ENCODE data around the gene TENM4. TPM values are rescaled to one million over a fixed set of nuclear protein-coding genes. Genes with fewer than 3 reads are reported as not detected.
"Not testable (repeated sequence)": the region's sequence is repeated elsewhere in the genome, so short reads cannot be mapped to it uniquely, and the experiment has no call there.

The TENM4 gene
- total RNA-seq, 2 experiments from 2014 or later, result not detected

DNA sequence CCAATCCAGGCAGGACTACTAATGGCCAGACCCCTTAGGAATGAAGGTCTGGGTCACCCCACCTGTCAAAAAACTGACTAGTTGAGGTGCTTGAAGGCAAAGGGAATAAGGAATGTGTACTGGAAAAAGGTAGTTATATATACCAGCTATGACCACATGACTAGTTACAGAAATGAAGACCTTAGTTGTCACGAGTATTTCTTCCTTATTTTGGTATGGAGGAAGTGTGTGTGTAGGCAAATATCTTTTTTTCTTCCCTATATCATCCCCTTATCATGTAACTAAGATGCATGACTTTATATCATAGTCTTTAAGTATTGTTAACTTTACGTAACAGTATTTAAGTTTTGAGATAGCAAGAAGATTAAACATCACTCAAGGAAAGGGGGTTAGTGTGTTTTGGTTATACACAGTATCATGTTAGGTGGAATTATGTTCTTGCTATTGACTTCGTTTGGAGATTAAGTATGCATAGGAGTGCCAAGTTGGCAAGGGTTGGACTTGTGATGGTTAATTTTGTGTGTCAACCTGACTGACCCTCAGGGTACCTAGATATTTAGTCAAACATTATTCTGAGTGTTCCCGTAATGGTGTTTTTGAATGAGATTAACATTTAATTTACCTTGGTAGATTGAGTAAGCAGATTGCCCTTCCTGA lies 828.0 kb downstream of the TENM4 start:
- H3K27me3 Mint-ChIP-seq, result peaks cover 3% of the 10 kb centered on the region
- no peaks in the 10 kb centered on the region for H3K36me3 Mint-ChIP-seq (ENCODE audit: low read depth)
- DNase-seq, result no peak
- TF ChIP-seq, protein P1, sequence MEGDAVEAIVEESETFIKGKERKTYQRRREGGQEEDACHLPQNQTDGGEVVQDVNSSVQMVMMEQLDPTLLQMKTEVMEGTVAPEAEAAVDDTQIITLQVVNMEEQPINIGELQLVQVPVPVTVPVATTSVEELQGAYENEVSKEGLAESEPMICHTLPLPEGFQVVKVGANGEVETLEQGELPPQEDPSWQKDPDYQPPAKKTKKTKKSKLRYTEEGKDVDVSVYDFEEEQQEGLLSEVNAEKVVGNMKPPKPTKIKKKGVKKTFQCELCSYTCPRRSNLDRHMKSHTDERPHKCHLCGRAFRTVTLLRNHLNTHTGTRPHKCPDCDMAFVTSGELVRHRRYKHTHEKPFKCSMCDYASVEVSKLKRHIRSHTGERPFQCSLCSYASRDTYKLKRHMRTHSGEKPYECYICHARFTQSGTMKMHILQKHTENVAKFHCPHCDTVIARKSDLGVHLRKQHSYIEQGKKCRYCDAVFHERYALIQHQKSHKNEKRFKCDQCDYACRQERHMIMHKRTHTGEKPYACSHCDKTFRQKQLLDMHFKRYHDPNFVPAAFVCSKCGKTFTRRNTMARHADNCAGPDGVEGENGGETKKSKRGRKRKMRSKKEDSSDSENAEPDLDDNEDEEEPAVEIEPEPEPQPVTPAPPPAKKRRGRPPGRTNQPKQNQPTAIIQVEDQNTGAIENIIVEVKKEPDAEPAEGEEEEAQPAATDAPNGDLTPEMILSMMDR (IDR thresholded peaks at IDR 0.05), result no peak
- H3K4me3 Mint-ChIP-seq, result no peak overlapping the region
- ChIA-PET CTCF (no interaction called here), POLR2A (no interaction called here)
- intact Hi-C loops (cut with micrococcal nuclease), result no loop called here
- no peaks in the 10 kb centered on the region for H3K9me3 Mint-ChIP-seq
- no peak for ATAC-seq
- no peak overlapping the region for H3K27ac Mint-ChIP-seq
- no peaks in the 10 kb centered on the region for H3K4me1 Mint-ChIP-seq (ENCODE audit: low read depth)

DNA sequence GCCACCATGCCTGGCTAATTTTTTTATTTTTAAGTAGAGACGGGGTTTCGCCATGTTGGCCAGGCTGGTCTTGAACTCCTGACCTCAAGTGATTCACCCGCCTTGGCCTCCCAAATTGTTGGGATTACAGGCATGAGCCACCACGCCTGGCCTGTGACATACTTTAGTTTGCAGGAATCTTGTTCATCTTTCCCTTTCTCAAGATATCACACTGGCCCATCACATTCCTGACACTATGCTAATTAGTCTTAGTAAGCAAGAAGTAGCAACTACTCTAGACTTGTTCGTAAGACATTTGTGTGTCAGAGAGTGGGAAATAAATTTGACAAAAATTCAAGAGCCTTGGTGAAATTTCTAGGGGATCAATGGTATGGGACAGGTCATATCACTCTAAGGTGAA lies 831.5 kb downstream of the TENM4 start:
- intact Hi-C loops (cut with micrococcal nuclease); H3K9me3 Mint-ChIP-seq; CTCF ChIA-PET; H3K27me3 Mint-ChIP-seq; H3K4me1 Mint-ChIP-seq (ENCODE audit: low read depth); H3K4me3 Mint-ChIP-seq; ATAC-seq; DNase-seq; H3K36me3 Mint-ChIP-seq (ENCODE audit: low read depth); POLR2A ChIA-PET; H3K27ac Mint-ChIP-seq: not testable (repeated sequence)

DNA sequence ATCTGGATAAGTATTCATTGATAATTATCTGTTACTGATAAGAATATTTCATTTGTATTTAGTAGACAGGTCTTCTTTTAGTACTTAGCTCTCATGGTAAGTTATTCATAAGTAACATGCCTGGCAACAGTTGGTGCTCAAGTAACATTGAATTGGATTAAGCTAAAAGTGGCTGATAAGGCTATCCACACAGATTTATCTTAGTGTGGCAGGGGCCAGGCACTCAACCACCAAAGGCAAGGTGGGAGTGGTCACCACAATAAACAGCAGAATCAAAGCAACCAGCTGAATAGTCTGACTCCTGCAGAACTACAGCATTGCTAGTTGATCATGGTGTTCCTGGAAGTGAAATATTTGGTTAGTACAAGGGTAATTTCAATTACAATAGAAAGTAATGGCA lies 833.1 kb downstream of the TENM4 start:
- intact Hi-C loops (cut with micrococcal nuclease), result no loop called here
- POLR2A ChIA-PET, result no interaction called here
- H3K36me3 Mint-ChIP-seq (ENCODE audit: low read depth), result no peaks in the 10 kb centered on the region
- no peak overlapping the region for H3K4me3 Mint-ChIP-seq
- TF ChIP-seq, protein P1 (IDR thresholded peaks at IDR 0.05), result no peak
- no peaks in the 10 kb centered on the region for H3K9me3 Mint-ChIP-seq
- H3K4me1 Mint-ChIP-seq (ENCODE audit: low read depth), result no peaks in the 10 kb centered on the region
- DNase-seq (no peak), ATAC-seq (no peak)
- CTCF ChIA-PET, result no interaction called here
- H3K27ac Mint-ChIP-seq, result no peak overlapping the region
- peaks cover 6% of the 10 kb centered on the region for H3K27me3 Mint-ChIP-seq

DNA sequence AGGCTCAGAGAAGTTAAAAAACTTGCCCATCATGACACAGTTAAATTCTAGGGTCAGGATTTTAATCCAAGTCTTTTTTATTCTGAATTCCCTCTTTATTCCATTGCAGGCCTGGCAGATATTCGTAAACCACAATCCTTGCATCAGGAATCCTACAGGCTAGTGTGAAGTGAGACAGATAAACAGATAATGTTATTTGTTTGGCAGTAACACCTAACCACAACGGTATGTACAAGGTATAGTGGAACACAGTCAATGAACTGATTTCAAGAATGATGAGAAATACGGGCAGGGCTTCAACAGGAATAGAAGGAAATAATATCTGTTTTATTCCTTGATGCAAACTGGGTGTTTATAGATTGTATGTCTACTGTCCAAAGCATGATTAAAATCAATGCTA lies 834.2 kb downstream of the TENM4 start:
- Mint-ChIP-seq H3K27ac (no peak overlapping the region), H3K4me3 (no peak overlapping the region), H3K4me1 (ENCODE audit: low read depth) (no peaks in the 10 kb centered on the region), H3K27me3 (peaks cover 12% of the 10 kb centered on the region), H3K36me3 (ENCODE audit: low read depth) (no peaks in the 10 kb centered on the region), H3K9me3 (no peaks in the 10 kb centered on the region)
- ChIA-PET CTCF (no interaction called here), POLR2A (no interaction called here)
- intact Hi-C loops (cut with micrococcal nuclease), result no loop called here
- no peak for DNase-seq
- TF ChIP-seq, protein P1 (IDR thresholded peaks at IDR 0.05), result no peak
- no peak for ATAC-seq

DNA sequence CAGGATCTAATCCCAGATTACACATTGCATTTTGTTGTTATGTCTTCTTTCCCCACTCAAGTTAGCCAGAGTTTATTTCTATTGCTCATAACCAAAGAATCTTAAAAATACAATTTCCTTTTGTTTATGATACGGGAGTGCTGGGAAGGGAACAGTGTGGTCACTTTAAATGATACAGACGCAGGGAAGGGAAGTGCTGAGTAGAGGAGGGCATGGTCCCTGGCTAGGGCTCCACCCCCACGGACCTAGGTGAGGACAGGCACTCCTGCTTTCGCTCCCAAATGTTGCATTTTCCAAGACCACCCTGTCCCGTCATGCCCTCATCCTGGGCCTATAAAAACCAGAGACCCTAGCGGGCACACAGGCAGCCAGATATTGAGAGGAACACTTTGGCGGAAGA lies 835.5 kb downstream of the TENM4 start:
- Mint-ChIP-seq H3K9me3 (no peaks in the 10 kb centered on the region), H3K27ac (no peak overlapping the region), H3K27me3 (peaks cover 22% of the 10 kb centered on the region), H3K4me1 (ENCODE audit: low read depth) (no peaks in the 10 kb centered on the region), H3K4me3 (no peak overlapping the region), H3K36me3 (ENCODE audit: low read depth) (no peaks in the 10 kb centered on the region)
- DNase-seq (no peak), ATAC-seq (no peak)
- CTCF ChIA-PET, result no interaction called here
- POLR2A ChIA-PET, result no interaction called here
- TF ChIP-seq, protein P1 (IDR thresholded peaks at IDR 0.05), result no peak
- intact Hi-C loops (cut with micrococcal nuclease), result no loop called here

DNA sequence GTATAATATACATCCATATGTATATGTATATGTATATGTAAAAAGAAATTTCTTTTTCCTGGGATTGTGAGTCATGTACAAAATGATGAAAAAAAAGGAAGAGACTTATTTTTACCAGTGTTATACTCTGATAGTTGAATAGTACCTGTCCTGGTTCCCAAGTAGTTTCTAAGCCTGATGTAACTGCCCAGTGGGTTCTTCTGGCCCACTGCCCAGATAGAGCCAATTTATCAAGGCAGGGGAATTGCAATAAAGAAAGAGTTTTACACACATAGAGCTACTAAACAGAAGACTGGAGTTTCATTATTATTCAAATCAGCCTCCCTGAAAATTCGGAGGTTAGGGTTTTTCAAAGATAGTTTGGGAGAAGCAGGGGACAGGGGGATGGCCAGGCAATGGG lies 837.0 kb downstream of the TENM4 start:
- H3K9me3 Mint-ChIP-seq, result no peaks in the 10 kb centered on the region
- H3K4me1 Mint-ChIP-seq (ENCODE audit: low read depth), result no peaks in the 10 kb centered on the region
- intact Hi-C loops (cut with micrococcal nuclease), result no loop called here
- DNase-seq, result no peak
- POLR2A ChIA-PET, result no interaction called here
- no peaks in the 10 kb centered on the region for H3K36me3 Mint-ChIP-seq (ENCODE audit: low read depth)
- no peak overlapping the region for H3K4me3 Mint-ChIP-seq
- TF ChIP-seq, protein P1 (IDR thresholded peaks at IDR 0.05), result no peak
- no peak overlapping the region for H3K27ac Mint-ChIP-seq
- CTCF ChIA-PET, result no interaction called here
- H3K27me3 Mint-ChIP-seq, result peaks cover 25% of the 10 kb centered on the region
- ATAC-seq, result no peak

Measured in activated CD8-positive, alpha-beta T cell treated with anti-CD3 and anti-CD28 coated beads for 36 hours (primary cell).